ENCODE results near the gene BCCIP.

DNA sequence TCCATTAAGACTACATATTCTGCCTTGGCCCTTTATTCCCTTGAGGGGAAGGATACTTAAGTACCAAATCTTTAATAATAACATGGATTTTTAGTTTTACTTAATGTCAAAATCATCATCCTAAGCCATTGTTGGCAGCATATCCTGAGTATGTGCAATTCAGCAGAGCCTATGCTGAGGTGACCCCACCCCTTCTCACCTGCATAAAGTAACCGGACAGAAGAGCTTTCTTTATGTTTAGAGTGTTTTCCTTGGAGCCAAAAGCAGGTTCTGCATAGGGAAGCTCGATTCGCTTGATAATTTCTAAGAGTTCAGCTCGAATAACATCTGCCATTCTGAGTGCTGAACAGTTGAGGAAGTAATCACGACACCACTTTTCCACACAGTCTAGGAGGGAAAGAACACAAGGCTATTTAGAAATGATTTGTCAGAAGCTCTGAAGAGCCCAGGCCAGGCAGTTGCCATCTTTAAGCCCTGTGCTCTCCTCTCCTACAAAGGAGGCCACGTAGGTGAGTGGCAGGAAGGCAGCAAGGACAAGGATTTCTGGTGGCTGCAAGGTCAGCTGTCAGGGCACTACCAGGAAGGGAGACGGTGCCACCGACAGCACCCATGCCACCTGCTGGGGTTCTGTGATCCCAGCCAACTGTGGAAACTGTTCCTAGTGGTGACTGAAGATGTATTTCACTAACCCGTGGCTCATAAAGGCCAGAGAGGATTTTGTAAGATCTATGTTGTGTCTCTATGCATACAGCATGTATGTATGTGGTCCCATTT is 15.6 kb downstream of the BCCIP start:
- TF ChIP-seq, protein P1, sequence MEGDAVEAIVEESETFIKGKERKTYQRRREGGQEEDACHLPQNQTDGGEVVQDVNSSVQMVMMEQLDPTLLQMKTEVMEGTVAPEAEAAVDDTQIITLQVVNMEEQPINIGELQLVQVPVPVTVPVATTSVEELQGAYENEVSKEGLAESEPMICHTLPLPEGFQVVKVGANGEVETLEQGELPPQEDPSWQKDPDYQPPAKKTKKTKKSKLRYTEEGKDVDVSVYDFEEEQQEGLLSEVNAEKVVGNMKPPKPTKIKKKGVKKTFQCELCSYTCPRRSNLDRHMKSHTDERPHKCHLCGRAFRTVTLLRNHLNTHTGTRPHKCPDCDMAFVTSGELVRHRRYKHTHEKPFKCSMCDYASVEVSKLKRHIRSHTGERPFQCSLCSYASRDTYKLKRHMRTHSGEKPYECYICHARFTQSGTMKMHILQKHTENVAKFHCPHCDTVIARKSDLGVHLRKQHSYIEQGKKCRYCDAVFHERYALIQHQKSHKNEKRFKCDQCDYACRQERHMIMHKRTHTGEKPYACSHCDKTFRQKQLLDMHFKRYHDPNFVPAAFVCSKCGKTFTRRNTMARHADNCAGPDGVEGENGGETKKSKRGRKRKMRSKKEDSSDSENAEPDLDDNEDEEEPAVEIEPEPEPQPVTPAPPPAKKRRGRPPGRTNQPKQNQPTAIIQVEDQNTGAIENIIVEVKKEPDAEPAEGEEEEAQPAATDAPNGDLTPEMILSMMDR (conservative IDR thresholded peaks at IDR 0.05; ENCODE audit: low read depth, low read length): no peak
- TF ChIP-seq EZH2 (IDR thresholded peaks at IDR 0.05; ENCODE audit: borderline replicate concordance, low read depth, low read length, poor library complexity, severe bottlenecking): no peak
